Epithelial cell of esophagus (primary cell): ENCODE results near the gene UBE2G2.

Experiments used
- DNase-seq: peaks from one replicate; pipeline ENCODE4 v3.0.0; 2010; ENCODE audit warnings: low read depth
- H3K4me3 ChIP-seq: 2 replicates; pipeline ENCODE4 v1.5.1; 2011; ENCODE audit warnings: mild to moderate bottlenecking, low read length, control low read depth
- CTCF ChIP-seq: IDR thresholded peaks from 2 replicates; pipeline ENCODE4 v1.5.1; 2011; ENCODE audit warnings: low read depth, mild to moderate bottlenecking, low read length, control low read depth, inconsistent platforms; ENCODE audit not compliant: insufficient read depth; ENCODE audit errors: missing control alignments

Gene UBE2G2

DNA sequence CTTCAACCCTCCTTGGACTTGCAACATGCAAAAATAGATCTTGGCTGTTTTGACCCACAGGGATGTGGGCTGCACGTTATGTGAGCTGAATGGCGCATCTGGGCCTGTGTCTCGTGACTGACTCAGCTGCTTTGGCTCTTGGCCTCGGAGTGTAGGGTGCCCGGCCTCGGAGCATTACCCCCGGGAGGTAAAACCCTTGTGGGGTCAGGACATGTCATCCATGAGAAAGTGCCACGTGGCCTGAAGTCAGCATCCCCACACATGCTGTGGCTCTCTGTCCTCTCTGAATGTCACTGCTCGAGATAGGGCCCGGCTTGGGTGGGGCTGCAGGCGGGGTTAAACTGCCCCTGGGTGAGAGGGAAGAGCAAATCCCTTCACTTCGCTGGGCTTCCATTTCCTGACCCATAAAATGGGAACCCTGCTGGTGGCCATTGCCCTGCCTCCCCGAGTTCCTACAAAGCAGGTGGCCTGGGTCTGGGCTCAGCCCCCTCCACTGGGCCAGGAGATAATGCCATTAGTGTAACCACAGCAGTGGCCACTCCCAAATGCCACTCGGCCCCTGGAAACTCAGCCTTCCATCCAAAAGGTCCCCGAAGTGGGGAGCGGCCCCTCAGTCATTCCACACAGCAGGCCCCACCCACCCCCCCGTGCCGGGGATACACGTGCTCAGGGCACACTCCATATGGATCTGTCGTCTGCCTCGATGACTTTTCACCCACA is 67.4 kb downstream of the UBE2G2 start:
- no peak for TF ChIP-seq CTCF
- DNase-seq, result no peak
- no peak overlapping the region for H3K4me3 ChIP-seq

- H3K4me3 ChIP-seq, result no peak overlapping the region
- TF ChIP-seq CTCF, result no peak
- DNase-seq, result no peak
Measured at GRCh38 chr21:44732956-44733355, 68.7 kb downstream of the UBE2G2 start.

- DNase-seq, result no peak
- H3K4me3 ChIP-seq, result no peak overlapping the region
- TF ChIP-seq CTCF, result no peak
Measured at GRCh38 chr21:44732263-44732662, 69.4 kb downstream of the UBE2G2 start.

GRCh38 chr21:44730951-44731579 is 70.6 kb downstream of the UBE2G2 start:
- no peak overlapping the region for H3K4me3 ChIP-seq
- DNase-seq, result no peak
- TF ChIP-seq CTCF, result no peak

GRCh38 chr21:44730028-44730395 is 71.6 kb downstream of the UBE2G2 start:
- no peak overlapping the region for H3K4me3 ChIP-seq
- no peak for DNase-seq
- no peak for TF ChIP-seq CTCF

- no peak for TF ChIP-seq CTCF
- DNase-seq, result no peak
- H3K4me3 ChIP-seq, result no peak overlapping the region
Measured at GRCh38 chr21:44729336-44730027, 72.1 kb downstream of the UBE2G2 start.
